Activated naive CD8-positive, alpha-beta T cell treated with anti-CD3 and anti-CD28 coated beads, Interleukin-2, amount 50 U/mL, for 16 hours (primary cell): Measurements from ENCODE around the gene PADI4.
"Not testable (repeated sequence)": the region's sequence is repeated elsewhere in the genome, so short reads cannot be mapped to it uniquely, and the experiment has no call there.

Experiments used
- DNase-seq: peaks from one replicate; pipeline ENCODE4 v3.0.0-alpha.2; 2020; ENCODE audit warnings: low read depth, low spot score

The PADI4 gene

GRCh38 chr1:17313530-17314309, 5.7 kb downstream of the PADI4 start:
- no peak for DNase-seq

DNA sequence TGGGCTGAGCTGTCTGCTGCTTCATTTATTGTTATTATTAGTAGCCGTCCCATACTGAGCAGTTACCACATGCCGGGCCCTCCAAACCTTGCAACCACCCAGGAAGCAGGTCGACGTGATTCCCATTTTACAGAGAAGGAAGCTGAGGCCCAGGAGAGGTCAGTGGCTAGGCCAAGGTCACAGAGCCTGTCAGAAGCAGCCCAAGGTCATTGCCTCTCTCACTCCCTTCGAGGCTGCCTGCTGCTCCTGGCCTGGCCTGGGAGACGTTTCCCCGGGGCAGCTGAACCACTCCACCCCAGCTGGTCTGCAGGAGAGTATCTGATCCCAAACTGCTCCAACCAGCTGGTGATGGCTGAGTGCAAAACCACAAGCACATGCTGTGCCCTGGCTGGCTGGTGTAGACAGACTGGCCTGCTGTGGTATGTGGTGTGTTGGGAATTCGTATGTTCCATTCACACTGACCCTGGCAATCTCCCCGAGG, 6.5 kb downstream of the PADI4 start:
- DNase-seq: no peak

DNA sequence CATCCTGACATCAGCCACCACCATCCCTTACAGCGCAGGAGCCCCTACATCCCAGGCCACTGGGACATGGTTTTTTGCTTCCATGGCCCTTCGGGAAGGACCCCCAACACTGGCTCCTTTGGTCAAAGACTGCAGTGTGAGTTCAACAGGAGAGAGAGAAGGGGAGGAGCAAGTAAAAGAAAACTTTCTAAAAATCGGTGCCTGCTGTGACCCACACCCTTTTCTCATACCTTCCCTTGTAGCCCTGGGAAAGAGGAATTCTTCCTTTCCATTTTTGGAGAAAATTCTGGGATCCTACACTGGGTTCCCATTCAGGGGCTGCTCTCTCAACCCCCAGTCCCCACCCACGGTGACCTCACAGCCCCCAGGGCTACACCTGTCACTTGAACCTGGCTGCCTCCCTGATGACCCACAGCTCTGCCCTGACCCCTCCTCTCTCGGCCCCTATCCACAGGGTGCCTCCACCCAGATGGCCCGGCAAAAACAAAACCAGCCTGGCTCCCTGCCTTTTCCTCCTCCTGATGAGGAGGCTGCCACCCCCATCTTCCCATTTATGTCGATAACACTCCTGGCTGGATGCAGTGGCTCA, 7.6 kb downstream of the PADI4 start:
- no peak for DNase-seq

DNA sequence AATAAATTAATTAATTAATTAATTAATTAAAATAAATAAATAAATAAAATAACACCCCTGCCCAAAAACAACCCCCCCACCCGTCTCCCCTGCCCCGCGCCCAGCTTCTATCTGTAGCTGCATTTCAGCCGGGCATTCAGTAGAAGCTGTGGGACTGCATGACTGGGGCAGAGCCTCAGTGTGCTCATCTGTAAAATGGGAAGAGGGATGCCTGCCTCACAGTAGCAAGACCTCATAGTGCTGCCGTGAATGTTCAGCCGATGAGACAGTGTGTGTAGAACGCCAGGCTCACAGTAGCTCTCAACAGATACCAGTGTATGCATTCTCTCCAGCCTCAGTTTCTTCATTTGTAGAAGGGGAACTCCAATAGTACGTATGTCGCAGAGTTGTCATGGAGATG, 8.7 kb downstream of the PADI4 start:
- no peak for DNase-seq

DNA sequence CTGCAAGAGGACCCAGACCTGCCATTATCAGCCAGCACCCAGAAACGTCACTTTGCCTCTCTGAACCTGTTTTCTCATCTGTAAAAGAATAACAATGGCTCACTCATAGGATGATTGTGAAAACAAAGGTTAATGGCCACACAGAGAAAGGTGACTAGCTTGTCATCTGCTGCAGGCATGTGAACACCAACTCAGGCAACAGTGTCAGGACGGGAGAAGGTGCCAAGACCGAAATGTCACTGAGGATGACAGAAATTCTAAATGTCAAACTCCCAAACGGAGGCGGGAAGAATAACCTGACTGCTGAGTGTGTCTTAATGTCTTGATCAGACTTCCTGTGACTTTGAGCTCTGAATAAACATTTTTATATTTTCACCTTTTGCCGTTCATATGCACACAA, 10.3 kb downstream of the PADI4 start:
- no peak for DNase-seq

DNA sequence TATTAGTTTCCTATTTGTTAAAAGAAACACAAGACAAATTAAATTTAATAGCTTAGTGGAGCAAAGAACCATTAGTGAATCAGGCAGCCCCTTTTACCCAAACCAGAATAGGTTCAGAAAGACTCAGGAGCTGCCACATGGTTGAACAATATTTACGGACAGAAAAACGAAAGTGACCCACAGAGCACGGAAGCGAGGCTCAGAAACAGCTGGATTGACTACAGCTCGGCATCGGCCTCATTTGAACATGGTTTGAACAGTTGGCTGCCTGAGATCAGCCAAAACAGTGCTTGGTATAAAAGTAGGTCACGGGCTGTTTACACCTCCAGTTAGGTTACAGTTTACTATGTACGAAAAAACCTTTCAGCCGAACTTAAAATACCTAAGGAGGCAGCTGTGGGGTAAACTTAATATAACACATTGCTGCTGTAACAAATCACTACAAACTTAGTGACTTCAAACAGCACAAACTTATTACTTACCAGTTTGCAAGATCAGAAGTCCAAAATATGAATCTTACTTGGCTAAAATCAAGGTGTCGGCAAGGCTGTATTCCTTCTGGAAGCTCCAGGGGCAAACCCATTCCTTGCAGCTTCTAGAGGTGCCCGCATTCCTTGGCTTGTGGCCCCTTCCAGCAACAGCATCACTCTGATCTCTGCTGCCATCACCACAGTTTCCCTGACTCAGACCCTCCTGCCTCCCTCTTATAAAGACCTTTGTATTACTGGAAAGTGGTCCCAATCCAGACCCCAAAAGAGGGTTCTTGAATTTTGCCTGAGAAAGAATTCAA, 11.8 kb downstream of the PADI4 start:
- DNase-seq: no peak

GRCh38 chr1:17321857-17322390, 13.9 kb downstream of the PADI4 start:
- not testable (repeated sequence) for DNase-seq

DNA sequence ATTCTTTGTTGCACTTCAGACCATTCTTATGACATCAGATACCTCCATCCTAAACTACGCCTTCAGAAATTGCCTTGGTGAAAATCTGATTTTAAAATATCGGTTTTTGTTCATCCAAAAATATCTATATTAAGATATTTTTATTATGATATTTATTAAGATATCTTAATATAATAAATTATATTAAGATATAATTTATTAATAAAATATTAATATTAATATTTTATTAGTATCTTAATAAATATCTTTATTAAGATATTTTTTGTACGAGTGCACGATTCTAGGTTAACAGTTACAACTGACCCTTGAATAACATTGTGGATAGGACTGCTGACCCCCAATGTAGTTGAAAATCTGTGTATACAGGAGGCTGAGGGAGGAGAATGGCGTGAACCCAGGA, 20.9 kb downstream of the PADI4 start:
- no peak for DNase-seq

DNA sequence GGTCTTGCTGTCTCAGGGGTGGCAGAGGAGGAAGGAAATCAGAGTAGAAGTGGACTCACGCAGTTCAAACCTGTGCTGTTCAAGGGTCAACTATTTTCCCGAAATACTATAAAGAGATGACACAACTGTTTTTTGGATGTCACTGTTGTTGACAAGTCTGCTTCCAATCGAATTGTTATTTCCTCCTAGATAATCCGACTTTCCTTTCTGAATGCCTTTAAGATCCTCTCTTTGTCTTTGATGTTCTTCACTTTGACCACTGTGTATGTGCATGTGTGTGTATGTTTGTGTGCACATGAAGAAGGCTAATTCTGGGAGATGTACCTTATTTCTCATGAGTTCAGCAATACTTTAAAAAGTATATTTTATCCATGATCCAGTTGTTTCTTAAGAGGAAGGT, 21.6 kb downstream of the PADI4 start:
- no peak for DNase-seq

DNA sequence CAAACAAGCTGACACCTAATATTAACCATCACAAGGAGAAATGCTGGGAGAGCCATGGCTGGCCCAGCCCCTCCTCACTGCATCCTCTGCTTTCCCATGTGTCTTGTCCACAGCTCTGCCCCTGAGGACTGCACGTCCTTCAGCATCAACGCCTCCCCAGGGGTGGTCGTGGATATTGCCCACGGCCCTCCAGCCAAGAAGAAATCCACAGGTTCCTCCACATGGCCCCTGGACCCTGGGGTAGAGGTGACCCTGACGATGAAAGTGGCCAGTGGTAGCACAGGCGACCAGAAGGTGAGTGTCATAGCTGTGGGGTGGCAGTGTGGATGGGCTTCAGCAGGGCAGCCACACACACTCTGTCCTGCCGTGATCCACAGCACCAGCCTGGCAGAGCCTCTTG, 22.9 kb downstream of the PADI4 start:
- DNase-seq: no peak

DNA sequence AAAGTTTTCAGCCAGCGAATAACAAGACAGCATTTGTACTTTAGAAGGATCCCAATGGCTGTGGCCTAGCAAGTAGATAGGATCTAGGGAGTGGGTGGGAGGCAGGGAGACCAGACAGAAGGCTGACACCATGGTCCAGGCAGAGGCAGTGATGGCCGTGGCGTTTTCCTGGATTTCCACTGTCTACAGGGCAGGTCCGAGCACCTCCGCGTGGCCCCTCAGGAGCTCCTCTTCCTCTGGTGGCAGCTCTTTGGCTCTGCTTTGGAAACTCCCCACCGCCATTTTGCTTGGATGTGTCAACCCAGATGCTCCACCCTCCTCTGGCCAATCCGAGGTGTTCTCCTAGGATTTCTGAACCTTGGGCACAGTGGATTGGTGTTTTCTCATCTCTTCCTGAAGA, 25.1 kb downstream of the PADI4 start:
- DNase-seq: no peak

DNA sequence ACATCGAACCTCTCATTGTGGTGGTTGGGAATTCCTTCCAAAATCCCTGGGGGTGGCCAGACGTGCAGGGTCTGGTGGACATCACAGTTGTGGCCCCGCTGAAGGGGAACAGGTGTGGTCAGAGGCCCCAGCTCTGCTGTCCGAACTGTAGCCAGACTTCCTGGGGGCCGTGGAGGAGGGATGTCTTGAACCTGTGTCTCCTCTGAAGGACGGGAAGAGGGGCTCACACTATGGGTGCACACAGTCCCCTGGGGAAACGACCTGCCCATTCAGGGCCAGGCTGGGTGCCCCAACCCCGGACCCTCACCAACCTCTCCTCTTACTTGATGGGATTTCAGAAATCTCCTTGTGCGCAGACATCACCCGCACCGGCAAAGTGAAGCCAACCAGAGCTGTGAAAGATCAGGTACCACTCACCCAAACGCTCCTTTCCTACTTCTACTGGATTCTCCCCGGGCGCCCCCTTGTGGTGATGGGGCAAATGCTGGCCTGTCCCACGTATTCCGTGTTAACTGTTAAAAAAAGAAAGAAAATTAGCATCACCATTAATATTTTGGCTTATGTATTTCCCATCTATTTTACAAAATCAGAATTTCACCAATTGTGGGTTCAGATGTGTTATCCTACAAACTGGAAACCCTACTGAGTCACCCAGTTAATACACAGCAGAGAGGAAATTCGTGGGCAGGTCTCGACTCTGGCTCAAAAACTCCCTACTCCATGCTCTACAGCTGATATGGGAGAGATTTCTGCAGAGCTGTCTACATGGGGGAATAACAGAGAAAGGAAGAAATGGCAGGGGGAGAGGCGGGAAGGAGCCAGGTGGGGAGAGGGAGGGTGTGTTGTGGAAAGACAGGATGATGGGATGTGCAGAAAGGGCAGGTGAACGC, 28.1 kb downstream of the PADI4 start:
- peak; percentile 29 for DNase-seq

DNA sequence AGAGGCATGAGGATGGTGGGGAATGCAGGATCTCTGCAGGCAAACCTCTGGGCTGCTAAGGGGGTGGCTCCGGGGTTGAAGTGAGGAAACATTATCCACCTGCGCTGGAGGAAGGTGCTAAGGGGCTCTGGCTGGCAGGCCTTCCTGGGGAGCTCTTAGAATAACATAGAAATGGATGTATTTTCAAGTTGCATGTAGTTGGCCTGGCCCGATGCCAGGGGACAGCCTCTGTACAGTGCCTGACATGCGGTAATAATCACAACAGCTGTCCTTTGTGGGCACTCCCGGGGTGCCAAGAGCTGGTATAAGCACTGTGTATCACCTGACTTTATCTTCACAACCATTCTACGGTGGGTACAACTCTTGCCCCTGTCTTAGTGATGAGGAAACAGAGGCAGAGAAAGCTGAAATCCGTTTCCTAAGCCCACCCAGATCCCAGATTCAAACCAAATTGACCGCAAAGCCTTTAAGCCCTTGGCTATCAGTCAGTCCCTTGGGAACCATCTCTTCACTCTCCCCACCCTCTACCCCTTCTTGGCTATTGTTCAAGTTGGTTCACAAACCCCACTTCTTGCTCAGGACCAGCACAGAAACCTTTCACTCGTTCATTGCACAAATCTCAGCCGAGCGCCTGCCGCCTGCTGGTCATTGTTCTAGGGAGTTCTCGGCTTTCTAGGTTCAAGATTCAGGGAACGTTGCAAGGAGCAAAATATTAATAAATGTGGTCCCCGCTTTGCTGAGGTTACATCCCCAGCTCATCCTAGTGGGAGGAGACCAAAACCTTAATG, 30.9 kb downstream of the PADI4 start:
- no peak for DNase-seq

DNA sequence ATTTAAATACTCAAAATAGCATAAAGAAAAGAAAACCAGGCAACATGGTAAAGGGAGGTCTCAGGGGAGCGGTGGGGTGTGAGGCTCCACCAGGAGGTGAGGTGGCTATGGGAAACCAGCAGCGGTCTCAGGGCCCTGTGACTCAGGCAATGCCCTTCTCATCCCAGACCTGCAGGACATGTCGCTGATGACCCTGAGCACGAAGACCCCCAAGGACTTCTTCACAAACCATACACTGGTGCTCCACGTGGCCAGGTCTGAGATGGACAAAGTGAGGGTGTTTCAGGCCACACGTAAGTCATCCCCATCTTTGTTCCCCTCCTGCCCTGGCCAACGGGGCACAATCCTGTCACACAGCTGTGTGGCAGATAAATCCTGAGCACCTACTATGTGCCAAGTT, 31.5 kb downstream of the PADI4 start:
- DNase-seq: no peak

DNA sequence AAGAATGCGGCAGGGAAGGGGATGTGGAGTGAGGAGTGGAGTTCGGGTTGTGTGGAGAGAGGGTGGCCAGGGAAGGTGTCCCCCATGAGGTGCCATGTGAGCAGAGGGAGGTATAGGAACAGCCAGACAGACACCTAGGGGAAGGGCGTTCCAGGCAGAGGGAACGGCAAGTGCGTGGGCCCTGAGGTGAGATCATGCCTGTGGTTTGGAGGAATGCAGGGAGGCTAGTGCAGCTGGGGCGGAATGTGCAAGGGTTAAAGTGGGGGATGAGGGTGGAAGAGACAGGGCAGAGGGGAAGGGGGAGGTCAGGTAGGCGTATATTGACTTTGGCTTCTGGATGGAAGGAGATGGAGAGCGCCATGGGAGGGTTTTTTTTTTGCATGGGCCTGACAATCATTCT, 32.4 kb downstream of the PADI4 start:
- no peak for DNase-seq

DNA sequence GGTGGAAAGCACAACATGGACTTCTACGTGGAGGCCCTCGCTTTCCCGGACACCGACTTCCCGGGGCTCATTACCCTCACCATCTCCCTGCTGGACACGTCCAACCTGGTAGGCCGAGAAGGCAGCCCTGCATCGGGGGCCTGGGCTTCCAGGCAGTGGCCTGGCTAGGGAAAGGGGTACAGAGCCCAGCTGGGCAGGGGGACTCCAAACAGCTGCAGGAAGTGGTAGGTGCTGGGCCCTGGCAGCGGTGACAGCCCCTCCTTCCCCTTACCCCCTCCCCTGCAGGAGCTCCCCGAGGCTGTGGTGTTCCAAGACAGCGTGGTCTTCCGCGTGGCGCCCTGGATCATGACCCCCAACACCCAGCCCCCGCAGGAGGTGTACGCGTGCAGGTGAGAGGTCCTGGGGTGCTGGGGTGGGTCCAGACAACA, 34.0 kb downstream of the PADI4 start:
- DNase-seq: no peak

- DNase-seq: not testable (repeated sequence)
Observed at GRCh38 chr1:17345506-17345905, 37.5 kb downstream of the PADI4 start.

DNA sequence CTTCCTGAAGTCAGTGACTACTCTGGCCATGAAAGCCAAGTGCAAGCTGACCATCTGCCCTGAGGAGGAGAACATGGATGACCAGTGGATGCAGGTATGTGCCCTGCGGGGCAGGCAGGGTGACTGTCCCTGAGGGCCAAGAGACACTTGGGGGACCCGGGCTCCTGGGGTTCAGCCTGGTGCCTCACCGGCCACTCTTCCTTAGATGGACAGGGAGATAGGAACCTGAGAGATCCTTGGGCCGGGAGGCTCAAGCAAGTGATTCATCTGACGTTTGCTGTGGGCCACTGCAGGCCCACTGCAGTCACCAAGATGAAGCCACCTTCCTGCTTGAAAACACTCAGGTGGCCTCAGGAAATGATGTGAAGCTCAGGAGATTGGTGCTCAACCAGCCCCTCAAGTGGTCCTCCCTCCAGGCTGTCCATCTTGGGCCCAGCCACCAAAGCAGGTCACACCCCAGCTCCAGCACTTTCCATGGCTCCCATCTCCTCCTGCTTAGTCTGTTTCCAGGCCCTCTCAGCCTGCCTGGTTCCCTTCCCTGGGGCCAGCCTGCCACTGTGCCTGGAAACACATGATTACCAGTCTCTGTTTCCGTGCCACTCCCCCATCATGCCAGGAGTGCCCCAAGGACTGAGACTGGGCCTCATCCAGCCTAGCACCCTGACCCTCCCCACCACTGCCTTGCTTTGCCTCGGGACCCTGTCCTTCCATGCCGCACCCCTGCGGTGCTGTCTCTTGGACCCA, 38.2 kb downstream of the PADI4 start:
- DNase-seq: no peak

- no peak for DNase-seq
Observed at GRCh38 chr1:17347769-17348592, 40.0 kb downstream of the PADI4 start.
